Tibial artery (tissue), 4 donors: ENCODE data around the gene EFNA1.

Experiments
- DNase-seq, 2 donors: peaks; one replicate each; pipeline ENCODE4 v3.0.0-alpha.2; 2019
- H3K27ac ChIP-seq, 2 donors: fragments of 200-600 bp; sonication (generic) in 1 of 2; 1 replicate in 1 of 2; 2 replicates in 1 of 2; pipeline ENCODE4 v1.5.1; 2018 to 2019; ENCODE audit warnings: mild to moderate bottlenecking in 1 of 2
- H3K27me3 ChIP-seq, 2 donors: fragments of 200-600 bp; sonication (generic) in 1 of 2; one replicate each; pipeline versions ENCODE4 v1.5.1 to v1.6.0; 2016 to 2019
- H3K36me3 ChIP-seq, 3 donors: fragments of 200-600 bp; sonication (generic) in 2 of 3; one replicate each; pipeline ENCODE4 v1.5.1; 2016 to 2019; ENCODE audit warnings: mild to moderate bottlenecking in 2 of 3
- H3K4me1 ChIP-seq, 4 donors: fragments of 200-600 bp; sonication (generic) in 2 of 4; 1 replicate in 3 of 4; 2 replicates in 1 of 4; pipeline ENCODE4 v1.5.1; 2016 to 2019
- H3K4me3 ChIP-seq, 2 donors: fragments of 200-600 bp; sonication (generic) in 1 of 2; 1 replicate in 1 of 2; 2 replicates in 1 of 2; pipeline ENCODE4 v1.5.1; 2018 to 2019; ENCODE audit warnings: mild to moderate bottlenecking in 2 of 2
- H3K9me3 ChIP-seq, 3 donors: fragments of 200-600 bp; sonication (generic) in 1 of 3; one replicate each; pipeline ENCODE4 v1.5.1; 2016 to 2019
- CTCF ChIP-seq, 2 experiments: fragments of 200-600 bp in 1 of 2; fragments of 450-650 bp in 1 of 2; IDR thresholded peaks; one replicate each; pipeline ENCODE4 v1.5.1; 2017 to 2019; ENCODE audit warnings: antibody characterized with exemption in 2 of 2, mild to moderate bottlenecking in 1 of 2, moderate library complexity in 1 of 2
- intact Hi-C: fragments of 100-400 bp; cut with DNase I; formaldehyde crosslinking; loops from one replicate; pipeline ENCODE4 v1.15.0; 2023; ENCODE audit warnings: low total_unique reads

The EFNA1 gene

GRCh38 chr1:155136748-155137147 lies 9.1 kb downstream of the EFNA1 start:
- H3K4me3 ChIP-seq: peak overlapping the region; percentile 64 to 75
- intact Hi-C loops: no loop called here

GRCh38 chr1:155137154-155137949 lies 9.7 kb downstream of the EFNA1 start:
- Histone ChIP-seq H3K27me3 (no peaks in the 10 kb centered on the region), H3K4me3 (no peak overlapping the region), H3K4me1 (peaks cover 0 to 42% (median 34%) of the 10 kb centered on the region in 4 donors), H3K27ac (peak overlapping the region; percentile 93 to 97), H3K36me3 (peaks cover 0 to 23% (median 0%) of the 10 kb centered on the region in 3 donors), H3K9me3 (no peaks in the 10 kb centered on the region)
- TF ChIP-seq CTCF (IDR thresholded peaks at IDR 0.05): no peak
- intact Hi-C loops: no loop called here
- no peak for DNase-seq

More at GRCh38 chr1:155136748-155137147, 9.1 kb downstream of the EFNA1 start:
- Histone ChIP-seq H3K27me3 (peaks cover 0 to 2% of the 10 kb centered on the region in 2 donors), H3K9me3 (no peaks in the 10 kb centered on the region), H3K36me3 (peaks cover 0 to 29% (median 0%) of the 10 kb centered on the region in 3 donors), H3K27ac (peak overlapping the region; percentile 93 to 97), H3K4me1 (peaks cover 0 to 42% (median 34%) of the 10 kb centered on the region in 4 donors)
- no peak for TF ChIP-seq CTCF (IDR thresholded peaks at IDR 0.05)
- DNase-seq: no peak

GRCh38 chr1:155139895-155140629 lies 12.4 kb downstream of the EFNA1 start, which contains the start of gene DPM3:
DPM3 (minus strand) TSS chr1:155140531; CDS start chr1:155140240, 291 bp downstream.
- peak; percentile 91 to 93 for DNase-seq
- Histone ChIP-seq H3K4me1 (peaks cover 0 to 32% (median 25%) of the 10 kb centered on the region in 4 donors), H3K27me3 (no peaks in the 10 kb centered on the region), H3K9me3 (no peaks in the 10 kb centered on the region), H3K27ac (peak within 1 kb of the TSS; percentile 90 to 92), H3K4me3 (peak within 1 kb of the TSS; percentile 67 to 85), H3K36me3 (no peaks in the 10 kb centered on the region)
- intact Hi-C loops: no loop called here
- no peak for TF ChIP-seq CTCF (IDR thresholded peaks at IDR 0.05)

GRCh38 chr1:155140630-155140953 lies 12.9 kb downstream of the EFNA1 start:
- no peak for DNase-seq
- intact Hi-C loops: no loop called here
- Histone ChIP-seq H3K27ac (peak overlapping the region; percentile 90 to 92), H3K4me3 (peak overlapping the region; percentile 67 to 85), H3K36me3 (no peaks in the 10 kb centered on the region), H3K27me3 (no peaks in the 10 kb centered on the region), H3K4me1 (peaks cover 0 to 31% (median 25%) of the 10 kb centered on the region in 4 donors), H3K9me3 (no peaks in the 10 kb centered on the region)
- TF ChIP-seq CTCF (IDR thresholded peaks at IDR 0.05): no peak

GRCh38 chr1:155141749-155142148 lies 14.1 kb downstream of the EFNA1 start:
- peaks cover 0 to 28% (median 20%) of the 10 kb centered on the region in 4 donors for H3K4me1 ChIP-seq
- TF ChIP-seq CTCF (IDR thresholded peaks at IDR 0.05): no peak
- intact Hi-C loops: no loop called here
- peak in 1 of 2 donors; percentile 2 for DNase-seq
- peaks cover 0 to 8% of the 10 kb centered on the region in 2 donors for H3K27me3 ChIP-seq
- H3K36me3 ChIP-seq: no peaks in the 10 kb centered on the region
- no peak overlapping the region for H3K27ac ChIP-seq
- H3K4me3 ChIP-seq: no peak overlapping the region
- no peaks in the 10 kb centered on the region for H3K9me3 ChIP-seq
